Panc1 (cell line): ENCODE measurements around the gene TMEM123. TPM values are rescaled to one million over a fixed set of nuclear protein-coding genes. Genes with fewer than 3 reads are reported as not detected.
A peak's percentile ranks its signal among the peaks of the same experiment; 100 is the strongest.

Experiments used
- ATAC-seq: fragments of 200-7000 bp; cut with Tn5 transposase; 2 replicates; pipeline ENCODE4 v1.9.1; 2020; ENCODE audit warnings: mild to moderate bottlenecking, moderate library complexity
- BruUV-seq: library from RNA; stranded (reverse); fragments of 400-500 nt; replicated peaks from 2 replicates; lab custom pipeline; 2021; lab: Mats Ljungman, UMichigan
- CTCF ChIA-PET: fragments of 300-600 bp; sonication (Branson Sonifier 250); formaldehyde crosslinking; loops from one replicate; lab custom pipeline; 2022; ENCODE audit warnings: antibody characterized with exemption; lab: Charles Lee
- POLR2A ChIA-PET: fragments of 300-600 bp; sonication (Branson Sonifier 250); formaldehyde crosslinking; loops from one replicate; lab custom pipeline; 2022; ENCODE audit warnings: antibody characterized with exemption; lab: Charles Lee
- DNase-seq: peaks from one replicate; pipeline ENCODE4 v3.0.0-alpha.2; 2010; ENCODE audit warnings: low read depth, low spot score
- H3K27ac ChIP-seq: 2 replicates; pipeline ENCODE4 v1.5.1; 2011; ENCODE audit warnings: mild to moderate bottlenecking, low read length, inconsistent platforms
- H3K27me3 ChIP-seq: fragments of 200-500 bp; sonication (Bioruptor generic); 2 replicates; pipeline ENCODE4 v1.6.0; 2014; ENCODE audit warnings: low read length, inconsistent platforms; ENCODE audit not compliant: control insufficient read depth, insufficient read depth
- H3K36me3 ChIP-seq: fragments of 200-500 bp; sonication (Bioruptor generic); 2 replicates; pipeline ENCODE4 v1.5.1; 2014; ENCODE audit warnings: inconsistent platforms, mild to moderate bottlenecking, low read length, moderate library complexity; ENCODE audit not compliant: control insufficient read depth, insufficient read depth
- H3K4me1 ChIP-seq: 2 replicates; pipeline ENCODE4 v1.5.1; 2011; ENCODE audit warnings: inconsistent platforms, mild to moderate bottlenecking, low read length, moderate library complexity; ENCODE audit not compliant: control insufficient read depth, insufficient read depth
- H3K4me3 ChIP-seq, 2 experiments: 2 replicates each; pipeline ENCODE4 v1.5.1; 2011 to 2012; ENCODE audit warnings: low read depth in 2 of 2, low read length in 2 of 2, mild to moderate bottlenecking in 2 of 2, inconsistent platforms in 1 of 2, moderate library complexity in 1 of 2
- H3K9me3 ChIP-seq: fragments of 200-500 bp; sonication (Bioruptor generic); 2 replicates; pipeline ENCODE4 v1.5.1; 2014; ENCODE audit warnings: low read depth, mild to moderate bottlenecking, inconsistent platforms, low read length, moderate library complexity; ENCODE audit not compliant: control insufficient read depth, insufficient read depth
- CTCF ChIP-seq: fragments of 450-650 bp; IDR thresholded peaks from 2 replicates; pipeline ENCODE4 v1.5.1; 2017; ENCODE audit warnings: mild to moderate bottlenecking
- POLR2AphosphoS5 ChIP-seq: IDR thresholded peaks from 2 replicates; pipeline ENCODE4 v1.6.1; 2012; ENCODE audit warnings: mild to moderate bottlenecking, low read depth, low read length, moderate library complexity
- REST ChIP-seq, 2 experiments: IDR thresholded peaks; 2 replicates each; pipeline ENCODE4 v1.6.1; 2011 to 2012; ENCODE audit warnings: low read depth in 2 of 2, control low read depth in 1 of 2, low read length in 1 of 2, mild to moderate bottlenecking in 1 of 2, moderate library complexity in 1 of 2; ENCODE audit not compliant: insufficient read depth in 1 of 2
- SIN3A ChIP-seq: IDR thresholded peaks from 2 replicates; pipeline ENCODE4 v1.6.1; 2012; ENCODE audit warnings: low read depth, mild to moderate bottlenecking, low read length, moderate library complexity, borderline replicate concordance; ENCODE audit not compliant: insufficient read depth
- TCF7L2 ChIP-seq: IDR thresholded peaks from 2 replicates; pipeline ENCODE4 v1.6.1; 2011; ENCODE audit warnings: mild to moderate bottlenecking, low read depth, low read length, inconsistent platforms
- in situ Hi-C: cut with HindIII; loops from 2 replicates; pipeline ENCODE4 v1.10.0; 2016; ENCODE audit warnings: low sequenced_read_pairs, low pct_unique_long_range_greater_than_20kb
- intact Hi-C: fragments of 100-400 bp; cut with micrococcal nuclease; formaldehyde crosslinking; loops from one replicate; pipeline ENCODE4 v1.10.0; 2022; ENCODE audit not compliant: unreplicated experiment
- total RNA-seq: library from RNA; stranded (reverse); gene quantifications from one replicate; pipeline ENCODE4 v1.2.1, GENCODE V29; 2021; ENCODE audit not compliant: unreplicated experiment

Gene TMEM123
- total RNA-seq, 1 experiment from 2014 or later, result 383 TPM

- ATAC-seq (peak; percentile 75), DNase-seq (peak; percentile 60)
- in situ Hi-C loops (no loop called here), intact Hi-C loops (loop anchor here (10.0 kb wide), 1 partner anchor 274 kb away; no protein-coding TSS in a partner anchor)
- Histone ChIP-seq H3K27ac (peak overlapping the region; percentile 8), H3K4me1 (peaks cover 21% of the 10 kb centered on the region), H3K4me3 (no peak overlapping the region), H3K36me3 (peaks cover 26% of the 10 kb centered on the region), H3K27me3 (no peaks in the 10 kb centered on the region), H3K9me3 (no peaks in the 10 kb centered on the region)
- no peak for TF ChIP-seq TCF7L2
- TF ChIP-seq SIN3A, result no peak
- peak; percentile 96 for TF ChIP-seq CTCF
- peak; percentile 35 to 36; a peak in 1 of 4 replicates for TF ChIP-seq REST (IDR thresholded peaks at IDR 0.05; ENCODE audit: insufficient read depth in 1 of 2, low read depth in 2 of 2, low read length in 1 of 2)
- 0 out of 2 replicates have a peak, but pooled peaks have one; percentile 30 for TF ChIP-seq POLR2AphosphoS5
- no TSS peak for BruUV-seq
- ChIA-PET POLR2A (no interaction called here), CTCF (interaction anchor here (0.5 to 1.9 kb wide), 9 partner anchors 11 to 276 kb away, joined by 3 to 9 read pairs (median 4); no protein-coding TSS in a partner anchor)
Observed at GRCh38 chr11:102390667-102391465, 61.7 kb downstream of the TMEM123 start.

GRCh38 chr11:102389253-102389652, 63.3 kb downstream of the TMEM123 start:
- ATAC-seq (no peak), DNase-seq (no peak)
- no peaks in the 10 kb centered on the region for H3K27me3 ChIP-seq
- intact Hi-C loops (no loop called here), in situ Hi-C loops (no loop called here)
- H3K4me3 ChIP-seq, result no peak overlapping the region
- peaks cover 21% of the 10 kb centered on the region for H3K4me1 ChIP-seq
- no peaks in the 10 kb centered on the region for H3K9me3 ChIP-seq
- BruUV-seq, result no TSS peak
- peaks cover 31% of the 10 kb centered on the region for H3K36me3 ChIP-seq
- ChIA-PET POLR2A (interaction anchor here (0.6 to 0.7 kb wide), 3 partner anchors 208 to 1642 kb away, joined by 3 to 10 read pairs (median 3); no protein-coding TSS in a partner anchor), CTCF (interaction anchor here (0.6 kb wide), 5 partner anchors 104 to 214 kb away, joined by 3 to 11 read pairs (median 5); no protein-coding TSS in a partner anchor)
- H3K27ac ChIP-seq, result no peak overlapping the region
- TF ChIP-seq REST (IDR thresholded peaks at IDR 0.05; ENCODE audit: insufficient read depth in 1 of 2, low read depth in 2 of 2, low read length in 1 of 2), result no peak
- no peak for TF ChIP-seq SIN3A
- no peak for TF ChIP-seq CTCF
- TF ChIP-seq POLR2AphosphoS5, result no peak
- no peak for TF ChIP-seq TCF7L2
